NCI-H1694 (cell line): ENCODE results near the gene ATP11B.
"Not testable (repeated sequence)": the region's sequence is repeated elsewhere in the genome, so short reads cannot be mapped to it uniquely, and the experiment has no call there.

Experiments
- DNase-seq: peaks from one replicate; lab custom pipeline; 2025; lab: John Stamatoyannopoulos, UW

The ATP11B gene

DNA sequence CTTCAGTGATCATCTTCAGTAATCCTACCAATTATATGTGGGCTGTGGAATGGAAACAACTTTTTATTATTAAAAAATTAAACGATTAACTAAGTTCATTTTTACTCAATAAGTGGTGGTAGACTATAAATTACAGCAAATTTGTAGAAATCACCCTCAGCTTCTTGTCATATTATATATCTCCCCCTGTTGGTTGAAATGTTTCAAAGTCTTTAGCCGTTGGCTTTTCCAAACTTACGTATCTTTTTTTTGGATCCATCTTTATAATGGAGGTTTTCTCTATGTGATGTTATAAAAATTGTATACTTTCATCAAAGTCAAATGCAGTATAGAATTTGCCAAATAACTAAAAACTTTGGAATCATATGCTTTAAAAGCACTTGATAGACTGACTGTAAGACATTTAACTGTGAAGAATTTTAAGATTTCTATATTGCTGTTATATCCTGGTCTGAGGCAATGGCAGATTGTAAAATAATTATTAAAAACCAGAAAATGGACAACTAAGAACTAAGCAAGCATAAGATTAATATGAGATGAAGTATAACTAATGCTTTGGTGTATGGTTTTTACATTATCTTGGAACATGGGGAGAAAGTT is 44.7 kb downstream of the ATP11B start:
- no peak for DNase-seq

DNA sequence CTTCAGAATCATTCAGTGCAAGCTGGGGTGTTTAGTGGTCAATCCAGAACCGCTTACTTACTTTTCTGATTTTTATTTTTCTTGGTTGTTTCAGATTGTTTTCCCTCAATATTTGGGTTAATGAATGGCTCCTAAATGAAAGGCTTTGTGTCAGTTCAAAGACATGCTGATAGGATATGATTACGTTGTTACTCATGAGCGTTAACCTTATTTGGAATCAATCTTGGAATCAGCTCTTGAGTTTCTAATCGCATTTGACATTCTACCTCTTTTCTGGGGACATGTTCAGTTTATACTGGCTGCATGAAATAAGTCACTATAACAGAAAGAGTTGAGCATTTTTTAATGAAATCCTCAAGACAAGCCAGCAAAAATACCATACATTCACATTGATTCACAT is 50.2 kb downstream of the ATP11B start:
- no peak for DNase-seq

DNA sequence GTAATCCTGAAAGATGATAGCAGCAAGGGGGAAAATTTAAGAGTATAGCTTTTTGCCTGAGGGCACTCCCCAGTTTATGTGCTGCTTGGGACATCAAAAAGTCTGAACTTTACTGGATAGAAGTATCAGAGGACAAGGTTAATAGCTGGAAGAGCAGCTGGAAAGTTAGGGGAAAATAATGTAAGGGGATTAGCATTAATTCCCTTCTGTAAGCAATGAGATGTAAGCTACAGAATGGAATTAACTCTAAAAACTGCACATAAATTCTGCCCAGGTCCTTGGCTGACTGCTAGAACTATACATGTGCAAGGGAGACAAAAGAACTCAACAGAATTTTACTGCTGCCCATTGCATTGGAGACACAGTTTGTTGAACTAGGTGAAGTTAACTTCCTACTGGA is 55.6 kb downstream of the ATP11B start:
- DNase-seq = no peak

DNA sequence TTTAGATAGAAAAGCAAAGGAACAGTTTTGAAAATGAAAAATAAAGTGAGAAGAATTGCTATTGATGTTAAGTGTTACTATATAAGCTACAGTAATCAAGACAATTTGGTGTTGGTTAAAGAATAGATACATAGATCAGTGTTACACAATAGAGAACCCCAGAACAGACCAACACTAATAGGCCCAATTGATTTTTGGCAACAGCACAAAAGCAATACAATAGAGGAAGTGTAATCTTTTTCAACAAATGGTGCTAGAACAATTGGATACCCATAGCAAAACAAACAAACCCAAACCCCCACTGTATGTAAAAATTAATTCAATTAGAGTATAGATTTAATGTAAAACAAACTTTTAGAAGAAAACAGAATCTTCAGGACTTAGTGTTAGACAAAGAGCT is 61.8 kb downstream of the ATP11B start:
- no peak for DNase-seq

DNA sequence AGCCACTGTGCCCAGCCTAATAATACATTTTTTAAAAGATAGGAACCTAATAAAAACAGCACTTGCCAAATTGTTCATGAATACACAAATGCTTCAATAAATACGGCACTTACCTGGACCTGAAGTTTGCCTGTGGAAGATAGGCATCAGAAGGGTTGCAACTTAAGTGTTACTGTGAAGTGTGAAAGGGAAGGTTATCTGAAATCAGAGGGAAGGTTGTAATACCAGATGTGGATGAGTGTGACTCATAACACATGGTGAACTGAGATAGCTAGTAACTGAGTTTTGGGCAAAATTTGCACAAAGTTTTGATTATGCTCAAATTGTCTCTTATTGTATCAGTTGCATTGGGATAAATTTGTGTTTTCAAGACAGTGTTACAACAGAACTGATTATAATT is 68.0 kb downstream of the ATP11B start:
- no peak for DNase-seq

- no peak for DNase-seq
Observed at GRCh38 chr3:182862159-182862860, 69.0 kb downstream of the ATP11B start.

DNA sequence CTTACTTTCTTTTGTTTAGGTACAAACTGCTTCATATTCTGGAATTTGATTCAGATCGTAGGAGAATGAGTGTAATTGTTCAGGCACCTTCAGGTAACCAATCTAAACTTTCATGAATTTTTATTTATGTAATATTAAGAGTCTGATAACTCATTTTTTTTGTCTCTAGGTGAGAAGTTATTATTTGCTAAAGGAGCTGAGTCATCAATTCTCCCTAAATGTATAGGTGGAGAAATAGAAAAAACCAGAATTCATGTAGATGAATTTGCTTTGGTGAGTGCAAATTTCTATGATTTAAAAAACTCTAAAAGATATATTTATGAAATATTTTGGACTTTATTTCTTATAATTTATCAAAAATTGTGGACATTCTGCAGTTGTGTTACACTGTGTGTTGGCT is 75.8 kb downstream of the ATP11B start:
- no peak for DNase-seq

GRCh38 chr3:182870917-182871316 is 77.6 kb downstream of the ATP11B start:
- DNase-seq = not testable (repeated sequence)

DNA sequence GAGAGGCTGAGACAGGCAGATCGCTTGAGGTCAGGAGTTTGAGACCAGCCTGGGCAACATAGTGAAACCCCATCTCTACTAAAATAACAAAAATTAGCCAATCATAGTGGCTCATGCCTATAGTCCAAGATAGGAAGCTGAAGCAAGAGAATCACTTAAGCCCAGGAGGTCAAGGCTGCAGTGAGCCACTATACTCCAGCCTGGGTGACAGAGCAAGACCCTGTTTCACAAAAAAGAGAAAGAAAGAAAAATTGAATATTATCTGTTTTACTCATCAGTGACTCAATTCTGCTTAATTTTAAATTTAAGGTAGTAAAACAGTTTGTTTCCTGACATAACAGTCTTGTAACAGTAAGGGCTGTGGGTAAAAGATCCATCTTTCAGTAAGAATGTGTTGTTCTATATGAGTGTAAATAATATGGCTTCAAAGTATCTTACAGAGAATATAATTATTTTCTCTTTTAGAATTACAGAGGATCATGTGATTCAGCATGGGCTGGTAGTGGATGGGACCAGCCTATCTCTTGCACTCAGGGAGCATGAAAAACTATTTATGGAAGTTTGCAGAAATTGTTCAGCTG is 85.8 kb downstream of the ATP11B start:
- no peak for DNase-seq

DNA sequence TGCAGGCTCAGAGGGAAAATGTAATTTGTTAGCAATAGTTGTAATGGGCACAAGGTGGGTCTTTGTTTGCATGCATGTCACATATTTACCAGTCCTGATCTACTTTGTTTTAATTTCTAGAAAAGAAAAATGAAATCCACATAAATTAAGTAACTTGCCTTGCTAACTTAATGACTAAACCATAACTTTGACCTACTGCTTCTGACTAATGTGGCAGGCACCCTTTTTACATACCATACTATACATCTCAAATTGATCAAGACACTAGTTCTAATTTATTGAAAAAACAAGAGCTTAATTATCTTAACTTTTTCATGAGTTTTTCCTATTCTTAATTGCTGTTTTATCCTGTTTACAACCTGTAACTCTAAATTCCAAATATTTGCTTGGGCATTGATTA is 93.2 kb downstream of the ATP11B start:
- DNase-seq = no peak

GRCh38 chr3:182889948-182890629 is 96.8 kb downstream of the ATP11B start:
- DNase-seq = no peak

- no peak for DNase-seq
Observed at GRCh38 chr3:182891364-182891763, 98.1 kb downstream of the ATP11B start.

DNA sequence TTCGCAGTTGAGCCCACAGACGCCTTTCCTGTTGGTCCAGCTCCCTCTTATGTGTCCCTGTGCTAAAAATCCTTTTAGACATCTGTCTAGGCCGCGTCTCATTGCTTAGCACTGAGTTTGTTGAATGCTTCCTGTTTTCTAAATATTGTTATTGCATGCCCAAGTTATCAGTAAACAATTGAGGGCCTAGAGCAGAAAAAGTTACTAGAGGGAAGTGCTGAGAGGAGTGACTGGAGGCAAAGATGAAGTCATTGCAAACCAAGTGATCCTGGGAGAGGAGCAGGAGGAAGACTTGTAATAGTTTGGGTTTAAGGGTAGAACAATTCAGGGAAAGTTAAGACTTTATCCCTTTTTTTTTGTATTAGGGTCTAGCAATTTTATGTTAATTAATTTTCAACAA is 98.9 kb downstream of the ATP11B start:
- no peak for DNase-seq

DNA sequence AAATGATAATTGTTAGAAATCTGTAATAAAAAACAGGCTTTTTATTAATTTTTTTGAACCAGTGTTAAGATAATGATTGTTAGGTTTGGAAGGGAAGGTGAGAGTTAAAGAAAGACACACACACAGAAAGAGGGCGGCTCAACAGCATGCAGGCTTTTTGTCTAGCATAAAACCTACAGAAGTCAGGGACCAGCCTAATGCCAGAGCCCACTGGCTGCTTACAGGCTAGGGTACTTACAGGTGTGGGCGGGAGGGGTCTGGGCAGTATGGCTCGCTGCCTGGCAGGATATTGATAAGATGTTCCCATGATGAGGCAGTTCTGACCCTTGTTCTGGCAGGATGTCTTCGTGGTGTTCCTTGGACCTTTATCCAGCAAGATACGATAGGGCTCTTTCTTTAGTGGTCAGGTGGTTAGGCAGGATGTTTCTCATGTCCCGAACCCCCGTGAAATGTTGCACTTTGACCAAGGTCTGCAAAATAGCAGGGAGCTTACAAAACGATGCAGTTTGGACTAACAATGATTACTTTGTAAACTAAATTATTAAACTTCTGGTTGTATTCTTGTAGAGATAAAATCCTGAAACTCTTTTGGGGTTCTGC is 102.3 kb downstream of the ATP11B start:
- DNase-seq = no peak

GRCh38 chr3:182896553-182896952 is 103.2 kb downstream of the ATP11B start:
- DNase-seq = no peak

- no peak for DNase-seq
Observed at GRCh38 chr3:182902236-182902635, 108.9 kb downstream of the ATP11B start.

- DNase-seq = no peak
Observed at GRCh38 chr3:182904164-182904563, 110.9 kb downstream of the ATP11B start.

DNA sequence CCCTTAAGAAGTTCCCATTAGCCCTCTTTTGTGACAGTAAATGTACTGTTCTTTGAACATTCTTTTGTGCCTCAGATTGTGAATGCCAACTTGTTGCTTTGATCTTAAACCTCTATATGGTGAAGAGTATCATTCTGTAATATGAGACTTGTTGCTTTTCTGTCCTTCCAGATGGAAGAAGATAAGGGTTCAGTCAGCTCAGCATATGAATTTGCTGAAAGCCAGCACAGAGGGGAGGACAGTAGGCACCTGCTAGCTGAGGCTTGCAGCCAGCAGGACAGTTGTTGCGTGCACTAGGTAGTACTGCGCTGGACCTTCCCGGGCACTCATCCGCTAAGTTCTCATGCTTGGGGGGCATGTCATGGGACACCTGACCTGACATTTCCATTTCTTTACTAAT is 112.3 kb downstream of the ATP11B start:
- DNase-seq = no peak

- no peak for DNase-seq
Observed at GRCh38 chr3:182906036-182906435, 112.7 kb downstream of the ATP11B start.

DNA sequence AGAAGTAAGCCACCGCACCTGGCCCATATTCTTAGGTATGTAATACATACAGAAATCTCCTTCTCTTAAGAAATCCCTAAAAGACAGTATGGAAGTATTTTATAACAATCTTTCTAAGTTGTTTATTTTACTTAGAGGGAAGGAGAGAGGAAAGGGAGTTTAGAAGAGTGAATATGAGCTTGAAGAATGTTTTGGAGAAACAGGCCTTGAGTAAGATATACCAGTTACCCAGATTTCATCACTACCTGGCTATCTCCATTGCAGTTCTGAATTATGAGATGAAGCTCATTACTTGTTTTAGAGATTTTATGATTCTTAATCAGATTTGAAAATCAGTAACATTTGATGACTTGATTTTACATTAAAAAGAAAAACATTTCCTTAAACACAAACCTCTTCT is 115.2 kb downstream of the ATP11B start:
- DNase-seq = no peak

DNA sequence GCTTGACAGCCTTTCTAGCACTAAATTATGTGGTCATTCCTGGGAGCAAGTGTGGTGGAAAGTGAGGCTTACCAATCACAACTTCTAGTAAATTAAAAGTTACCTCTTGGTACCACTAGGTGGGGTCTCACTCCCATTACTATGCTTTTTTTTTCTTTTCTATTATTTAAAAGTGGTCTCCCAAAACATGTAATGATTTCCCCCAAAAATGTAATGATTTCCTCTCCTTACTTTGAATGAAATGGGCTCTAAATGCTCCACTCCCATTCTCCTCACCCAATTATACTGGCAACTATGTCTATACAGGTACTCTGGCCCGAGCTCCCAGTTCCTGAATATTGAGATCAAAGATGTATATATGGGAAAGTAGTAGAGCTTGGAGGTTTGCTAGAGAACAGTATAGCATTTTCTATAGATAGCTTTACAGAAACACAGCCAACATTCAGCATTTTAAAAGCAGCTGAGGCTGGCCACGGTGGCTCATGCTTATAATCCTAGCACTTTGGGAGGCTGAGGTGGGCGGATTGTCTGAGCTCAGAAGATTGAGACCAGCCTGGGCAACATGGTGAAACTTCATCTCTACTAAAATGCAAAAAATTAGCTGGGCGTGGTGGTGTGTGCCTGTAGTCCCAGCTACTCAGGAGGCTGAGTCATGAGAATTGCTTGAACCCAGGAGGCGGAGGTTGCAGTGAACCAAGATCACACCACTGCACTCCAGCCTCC is 116.2 kb downstream of the ATP11B start:
- DNase-seq = peak; percentile 30
